Cardiac muscle cell (in vitro differentiated cells and primary cell): ENCODE data around the gene C4orf50. TPM values are rescaled to one million over a fixed set of nuclear protein-coding genes. Genes with fewer than 3 reads are reported as not detected.

Experiments
- DNase-seq, 2 donors: peaks; one replicate each; pipeline versions ENCODE4 v3.0.0 to v3.0.0-alpha.2; 2010 to 2017; ENCODE audit warnings: low read depth in 1 of 2, low spot score in 1 of 2
- H3K27ac ChIP-seq: fragments of 200-600 bp; sonication (generic); 2 replicates; pipeline ENCODE4 v1.5.1; 2016
- H3K27me3 ChIP-seq: fragments of 200-600 bp; sonication (generic); 2 replicates; pipeline ENCODE4 v1.6.0; 2016; ENCODE audit warnings: control low read depth
- H3K36me3 ChIP-seq: fragments of 200-600 bp; sonication (generic); 2 replicates; pipeline ENCODE4 v1.5.1; 2016; ENCODE audit warnings: control low read depth
- H3K4me1 ChIP-seq: fragments of 200-600 bp; sonication (generic); 2 replicates; pipeline ENCODE4 v1.8.1; 2017; ENCODE audit warnings: low read depth, mild to moderate bottlenecking, mixed run types
- H3K4me3 ChIP-seq: fragments of 200-600 bp; sonication (generic); 2 replicates; pipeline ENCODE4 v1.5.1; 2016; ENCODE audit warnings: mild to moderate bottlenecking
- H3K9me3 ChIP-seq: fragments of 200-600 bp; sonication (generic); 2 replicates; pipeline ENCODE4 v1.5.1; 2017; ENCODE audit warnings: low read depth, mild to moderate bottlenecking, control low read depth
- CTCF ChIP-seq: IDR thresholded peaks from 2 replicates; pipeline ENCODE4 v1.5.1; 2012; ENCODE audit warnings: low read depth, mild to moderate bottlenecking, low read length
- polyA plus RNA-seq: library from polyadenylated mRNA; unstranded; fragments of >200 nt; fragmentation: Nextera tagmentation; extraction: Ambion mirVana; gene quantifications from 2 replicates; pipeline ENCODE4 v1.2.1, GENCODE V29; 2016
- total RNA-seq: library from RNA; depleted of rRNA; stranded (reverse); fragments of >200 nt; gene quantifications from 2 replicates; pipeline ENCODE4 v1.2.3, GENCODE V29; 2016

Gene C4orf50
- total and polyA plus RNA-seq, 2 experiments from 2014 or later: 0.15 TPM; not detected in 1

- H3K9me3 ChIP-seq: no peaks in the 10 kb centered on the region
- H3K36me3 ChIP-seq: no peaks in the 10 kb centered on the region
- H3K4me3 ChIP-seq: no peak overlapping the region
- DNase-seq: no peak
- H3K27ac ChIP-seq: no peak overlapping the region
- no peak for TF ChIP-seq CTCF
- no peaks in the 10 kb centered on the region for H3K4me1 ChIP-seq
- H3K27me3 ChIP-seq: no peaks in the 10 kb centered on the region
Observed at GRCh38 chr4:5918331-5918985, 99.8 kb downstream of the C4orf50 start.

- no peak for DNase-seq
- TF ChIP-seq CTCF: no peak
- H3K4me3 ChIP-seq: no peak overlapping the region
- no peaks in the 10 kb centered on the region for H3K36me3 ChIP-seq
- no peaks in the 10 kb centered on the region for H3K4me1 ChIP-seq
- H3K27me3 ChIP-seq: no peaks in the 10 kb centered on the region
- H3K27ac ChIP-seq: no peak overlapping the region
- no peaks in the 10 kb centered on the region for H3K9me3 ChIP-seq
Observed at GRCh38 chr4:5917672-5918071, 100.6 kb downstream of the C4orf50 start.

- no peak for DNase-seq
- TF ChIP-seq CTCF: no peak
- Histone ChIP-seq H3K27ac (no peak overlapping the region), H3K4me1 (no peaks in the 10 kb centered on the region), H3K4me3 (no peak overlapping the region), H3K36me3 (no peaks in the 10 kb centered on the region), H3K27me3 (no peaks in the 10 kb centered on the region), H3K9me3 (no peaks in the 10 kb centered on the region)
Observed at GRCh38 chr4:5916229-5916628, 102.0 kb downstream of the C4orf50 start.

GRCh38 chr4:5913454-5913853, 104.8 kb downstream of the C4orf50 start:
- no peak overlapping the region for H3K4me3 ChIP-seq
- DNase-seq: no peak
- no peaks in the 10 kb centered on the region for H3K27me3 ChIP-seq
- H3K27ac ChIP-seq: no peak overlapping the region
- H3K4me1 ChIP-seq: no peaks in the 10 kb centered on the region
- H3K36me3 ChIP-seq: no peaks in the 10 kb centered on the region
- no peak for TF ChIP-seq CTCF
- H3K9me3 ChIP-seq: no peaks in the 10 kb centered on the region

- Histone ChIP-seq H3K4me3 (no peak overlapping the region), H3K9me3 (no peaks in the 10 kb centered on the region), H3K4me1 (no peaks in the 10 kb centered on the region), H3K36me3 (no peaks in the 10 kb centered on the region), H3K27me3 (no peaks in the 10 kb centered on the region), H3K27ac (no peak overlapping the region)
- TF ChIP-seq CTCF: no peak
- DNase-seq: no peak
Observed at GRCh38 chr4:5912614-5913019, 105.6 kb downstream of the C4orf50 start.
